Gastroesophageal sphincter (tissue), 4 donors: Measurements from ENCODE around the gene MYO1D. TPM values are rescaled to one million over a fixed set of nuclear protein-coding genes. Genes with fewer than 3 reads are reported as not detected.
A peak's percentile ranks its signal among the peaks of the same experiment; 100 is the strongest.

ENCODE experiments used
- ATAC-seq: fragments of 150-250 bp; one replicate; pipeline ENCODE4 v1.9.1; 2016; ENCODE audit warnings: mild to moderate bottlenecking, moderate library complexity
- H3K27ac ChIP-seq, 4 donors: fragments of 200-600 bp; sonication (generic) in 3 of 4; 1 replicate in 3 of 4; 2 replicates in 1 of 4; pipeline ENCODE4 v1.5.1; 2016 to 2019
- H3K27me3 ChIP-seq: fragments of 200-600 bp; sonication (generic); one replicate; pipeline ENCODE4 v1.5.1; 2019
- H3K36me3 ChIP-seq, 2 donors: fragments of 200-600 bp; sonication (generic); one replicate each; pipeline ENCODE4 v1.5.1; 2019; ENCODE audit warnings: control low read depth in 1 of 2
- H3K4me1 ChIP-seq, 3 donors: fragments of 200-600 bp; sonication (generic); 1 replicate in 2 of 3; 2 replicates in 1 of 3; pipeline ENCODE4 v1.5.1; 2016 to 2019; ENCODE audit warnings: control low read depth in 2 of 3
- H3K4me3 ChIP-seq, 2 donors: fragments of 200-600 bp; sonication (generic); one replicate each; pipeline ENCODE4 v1.5.1; 2019; ENCODE audit warnings: mild to moderate bottlenecking in 1 of 2, moderate library complexity in 1 of 2
- H3K9me3 ChIP-seq, 3 donors: fragments of 200-600 bp; sonication (generic); one replicate each; pipeline ENCODE4 v1.5.1; 2017 to 2019; ENCODE audit warnings: control low read depth in 2 of 3
- CTCF ChIP-seq, 4 experiments: fragments of 200-600 bp in 2 of 4; fragments of 450-650 bp in 2 of 4; sonication (generic) in 1 of 4; IDR thresholded peaks; one replicate each; pipeline ENCODE4 v1.5.1; 2017 to 2019; ENCODE audit warnings: antibody characterized with exemption in 4 of 4, mild to moderate bottlenecking in 2 of 4, moderate library complexity in 2 of 4
- EP300 ChIP-seq: sonication (generic); formaldehyde crosslinking; IDR thresholded peaks from one replicate; pipeline ENCODE4 v1.6.1; 2017; ENCODE audit warnings: antibody characterized with exemption, mild to moderate bottlenecking
- POLR2A ChIP-seq, 2 donors: fragments of 450-650 bp; IDR thresholded peaks; one replicate each; pipeline ENCODE4 v1.6.1; 2017; ENCODE audit warnings: antibody characterized with exemption in 2 of 2, mild to moderate bottlenecking in 2 of 2, moderate library complexity in 1 of 2
- POLR2AphosphoS5 ChIP-seq: sonication (generic); formaldehyde crosslinking; IDR thresholded peaks from one replicate; pipeline ENCODE4 v1.6.1; 2017; ENCODE audit warnings: antibody characterized with exemption
- WGBS, 2 donors: methylation state at CpG; one replicate each; pipeline ENCODE4 v1.1.5; 2018; ENCODE audit warnings: low coverage in 1 of 2; 5-methylcytosine and 5-hydroxymethylcytosine counted together
- total RNA-seq, 4 donors: library from RNA; depleted of rRNA; stranded (reverse); fragments of >200 nt; gene quantifications; one replicate each; pipeline ENCODE4 v1.1.0, GENCODE V29; 2016

Gene MYO1D
- total RNA-seq, 4 donors from 2014 or later: 28.2 to 63.5 (median 47.2) TPM

- TF ChIP-seq POLR2AphosphoS5 (no peak), POLR2A (IDR thresholded peaks at IDR 0.05) (no peak), CTCF (IDR thresholded peaks at IDR 0.05) (no peak), EP300 (no peak)
- ATAC-seq: no peak
- WGBS, 2 donors: 54 to 81% methylated on average over 2 of the region's 2 CpGs
- Histone ChIP-seq H3K9me3 (no peaks in the 10 kb centered on the region), H3K4me1 (peaks cover 5 to 31% (median 9%) of the 10 kb centered on the region in 3 donors), H3K27me3 (no peaks in the 10 kb centered on the region), H3K4me3 (no peak overlapping the region), H3K27ac (no peak overlapping the region), H3K36me3 (peaks cover 5 to 50% of the 10 kb centered on the region in 2 donors)
Measured at GRCh38 chr17:32446949-32447348, 430.0 kb downstream of the MYO1D start.

- no peak for ATAC-seq
- WGBS, 2 donors: 51 to 71% methylated on average over 2 of the region's 2 CpGs
- TF ChIP-seq CTCF (IDR thresholded peaks at IDR 0.05) (no peak), POLR2A (IDR thresholded peaks at IDR 0.05) (no peak), POLR2AphosphoS5 (no peak), EP300 (no peak)
Measured at GRCh38 chr17:32445971-32446370, 431.0 kb downstream of the MYO1D start.

GRCh38 chr17:32445497-32445896, 431.4 kb downstream of the MYO1D start:
- Histone ChIP-seq H3K27ac (peak overlapping the region in 2 of 4 donors; percentile 83 to 84), H3K4me1 (peaks cover 5 to 31% (median 9%) of the 10 kb centered on the region in 3 donors), H3K36me3 (peaks cover 0 to 36% of the 10 kb centered on the region in 2 donors), H3K4me3 (peak overlapping the region; percentile 98 to 99), H3K27me3 (no peaks in the 10 kb centered on the region), H3K9me3 (no peaks in the 10 kb centered on the region)
- WGBS, 2 donors: 15 to 16% methylated on average over 6 of the region's 6 CpGs
- TF ChIP-seq EP300 (no peak), CTCF (IDR thresholded peaks at IDR 0.05) (no peak), POLR2AphosphoS5 (no peak), POLR2A (IDR thresholded peaks at IDR 0.05) (no peak)
- no peak for ATAC-seq

More at GRCh38 chr17:32445971-32446370, 431.0 kb downstream of the MYO1D start:
- H3K36me3 ChIP-seq: peaks cover under 1 to 41% of the 10 kb centered on the region in 2 donors
- H3K27ac ChIP-seq: no peak overlapping the region
- H3K27me3 ChIP-seq: no peaks in the 10 kb centered on the region
- no peaks in the 10 kb centered on the region for H3K9me3 ChIP-seq
- peaks cover 5 to 31% (median 9%) of the 10 kb centered on the region in 3 donors for H3K4me1 ChIP-seq
- H3K4me3 ChIP-seq: peak overlapping the region in 1 of 2 donors; percentile 99

GRCh38 chr17:32445074-32445415, 431.9 kb downstream of the MYO1D start:
- 0% methylated on average over 4 to 8 of the region's 14 CpGs for whole genome bisulfite sequencing, 2 donors

More at GRCh38 chr17:32445074-32445415, 431.9 kb downstream of the MYO1D start:
- H3K4me3 ChIP-seq: peak overlapping the region; percentile 98 to 99
- ATAC-seq: no peak
- peaks cover 0 to 32% of the 10 kb centered on the region in 2 donors for H3K36me3 ChIP-seq
- no peaks in the 10 kb centered on the region for H3K9me3 ChIP-seq
- no peaks in the 10 kb centered on the region for H3K27me3 ChIP-seq
- H3K27ac ChIP-seq: peak overlapping the region; percentile 66 to 84 (median 83)
- H3K4me1 ChIP-seq: peaks cover 5 to 31% (median 9%) of the 10 kb centered on the region in 3 donors
- TF ChIP-seq CTCF (IDR thresholded peaks at IDR 0.05): no peak
- peak; percentile 23 for TF ChIP-seq POLR2AphosphoS5
